Measurements from ENCODE around the gene CCDC116.
"Not testable (repeated sequence)": the region's sequence is repeated elsewhere in the genome, so short reads cannot be mapped to it uniquely, and the experiment has no call there.

CCDC116 gene

GRCh38 chr22:21632931-21633330, 371 bp downstream of the CCDC116 start:
- no peak for DNase-seq

GRCh38 chr22:21633481-21633880, 921 bp downstream of the CCDC116 start:
- DNase-seq, result no peak

GRCh38 chr22:21634081-21634480, 1.5 kb downstream of the CCDC116 start:
- no peak for DNase-seq

- DNase-seq, result no peak
These were observed 2.3 kb downstream of the CCDC116 start for GRCh38 chr22:21634844-21635243.

- no peak for DNase-seq
These were observed 3.4 kb downstream of the CCDC116 start for GRCh38 chr22:21635771-21636510.

GRCh38 chr22:21636629-21637218, 4.2 kb downstream of the CCDC116 start:
- DNase-seq, result no peak

- DNase-seq, result not testable (repeated sequence)
These were observed 4.9 kb downstream of the CCDC116 start for GRCh38 chr22:21637450-21637849.

GRCh38 chr22:21639359-21639758, 6.8 kb downstream of the CCDC116 start:
- DNase-seq, result no peak

GRCh38 chr22:21640810-21641209, 8.2 kb downstream of the CCDC116 start:
- no peak for DNase-seq

- DNase-seq, result peak; percentile 77 to 82
These were observed 8.8 kb downstream of the CCDC116 start for GRCh38 chr22:21641417-21641788.

- DNase-seq, result peak; percentile 98 to 99
These were observed 9.4 kb downstream of the CCDC116 start, which contains the start of gene SDF2L1 for GRCh38 chr22:21641789-21642583. Gene SDF2L1, plus strand, starts transcription at chr22:21642302. Its CDS starts 35 bp downstream, at chr22:21642337.

GRCh38 chr22:21642584-21643448, 10.3 kb downstream of the CCDC116 start:
- peak; percentile 57 to 66 for DNase-seq

GRCh38 chr22:21643533-21644357, 11.2 kb downstream of the CCDC116 start:
- no peak for DNase-seq

GRCh38 chr22:21645513-21645912, 13.0 kb downstream of the CCDC116 start:
- not testable (repeated sequence) for DNase-seq

GRCh38 chr22:21646608-21647590, 14.3 kb downstream of the CCDC116 start:
- DNase-seq, result peak; percentile 67 to 94

- no peak for DNase-seq
These were observed 17.7 kb downstream of the CCDC116 start for GRCh38 chr22:21650280-21650679.

GRCh38 chr22:21650823-21651520, 18.4 kb downstream of the CCDC116 start:
- DNase-seq, result no peak

- no peak for DNase-seq
These were observed 19.0 kb downstream of the CCDC116 start for GRCh38 chr22:21651521-21652009.

- peak; percentile 78 to 88 for DNase-seq
These were observed 19.5 kb downstream of the CCDC116 start for GRCh38 chr22:21652010-21652546.
